HCT116 (cell line): Measurements from ENCODE around the gene PRDM2.

Experiments used
- ATF3 ChIP-seq: IDR thresholded peaks from 2 replicates; pipeline ENCODE4 v1.6.1; 2012
- CTCF ChIP-seq, 3 experiments: fragments of 200-600 bp in 1 of 3; sonication (generic) in 1 of 3; IDR thresholded peaks in 2 of 3; conservative IDR thresholded peaks in 1 of 3; 2 replicates each; pipeline ENCODE4 v1.5.1; 2012 to 2017; ENCODE audit warnings: low read depth in 2 of 3, low read length in 2 of 3, antibody characterized with exemption in 1 of 3, borderline replicate concordance in 1 of 3, control low read depth in 1 of 3, mild to moderate bottlenecking in 1 of 3, mixed read lengths in 1 of 3, mixed run types in 1 of 3, moderate library complexity in 1 of 3; ENCODE audit not compliant: insufficient read depth in 1 of 3
- EZH2 ChIP-seq: fragments of 200-600 bp; sonication (generic); IDR thresholded peaks from 2 replicates; pipeline ENCODE4 v1.6.1; 2017; ENCODE audit warnings: antibody characterized with exemption, mixed run types
- EZH2phosphoT487 ChIP-seq: fragments of 200-600 bp; IDR thresholded peaks from 2 replicates; pipeline ENCODE4 v1.6.1; 2018; ENCODE audit warnings: antibody characterized with exemption, borderline replicate concordance
- MAX ChIP-seq: IDR thresholded peaks from 2 replicates; pipeline ENCODE4 v1.6.1; 2012
- POLR2A ChIP-seq: IDR thresholded peaks from 2 replicates; pipeline ENCODE4 v1.7.0; 2011; ENCODE audit warnings: borderline replicate concordance; ENCODE audit not compliant: insufficient read depth, insufficient read length; ENCODE audit errors: extremely low read depth
- POLR2AphosphoS5 ChIP-seq: IDR thresholded peaks from 2 replicates; pipeline ENCODE4 v1.6.1; 2011; ENCODE audit warnings: mild to moderate bottlenecking, low read depth, low read length, moderate library complexity
- RAD21 ChIP-seq: IDR thresholded peaks from 2 replicates; pipeline ENCODE4 v1.6.1; 2012; ENCODE audit warnings: low read depth, mild to moderate bottlenecking
- TCF7L2 ChIP-seq: IDR thresholded peaks from 2 replicates; pipeline ENCODE4 v1.7.0; 2011; ENCODE audit warnings: borderline replicate concordance, inconsistent platforms; ENCODE audit not compliant: insufficient read depth, insufficient read length; ENCODE audit errors: extremely low read depth
- ZFX ChIP-seq: fragments of 450-650 bp; IDR thresholded peaks from 2 replicates; pipeline ENCODE4 v1.6.1; 2017

GRCh38 chr1:13746342-13746741 is 46.4 kb downstream of the PRDM2 start:
- TF ChIP-seq POLR2A (no peak), ZFX (no peak), CTCF (IDR thresholded peaks at IDR 0.05 in 2 of 3, conservative IDR thresholded peaks at IDR 0.05 in 1 of 3; ENCODE audit: borderline replicate concordance in 1 of 3, insufficient read depth in 1 of 3, low read depth in 2 of 3, low read length in 2 of 3) (no peak), POLR2AphosphoS5 (no peak), EZH2 (no peak), MAX (no peak), EZH2phosphoT487 (no peak), ATF3 (no peak), TCF7L2 (no peak), RAD21 (no peak)
